Measurements from ENCODE around the gene RAB27A.

GRCh38 chr15:55334371-55334770 is 44.8 kb upstream of the RAB27A start:
- TF ChIP-seq ZBTB21 (CRISPR knock-in tag; IDR thresholded peaks at IDR 0.05; ENCODE audit: borderline replicate concordance) (no peak), CREB1 (CRISPR knock-in tag; IDR thresholded peaks at IDR 0.05) (no peak), CTCF (IDR thresholded peaks at IDR 0.05) (no peak), NR2C2 (CRISPR knock-in tag; IDR thresholded peaks at IDR 0.05) (no peak), E2F5 (CRISPR knock-in tag; IDR thresholded peaks at IDR 0.05) (no peak), ZNF263 (CRISPR knock-in tag; IDR thresholded peaks at IDR 0.05; ENCODE audit: low read depth) (no peak), IRF2 (CRISPR knock-in tag; IDR thresholded peaks at IDR 0.05; ENCODE audit: borderline replicate concordance, low read depth) (no peak), TCF7 (CRISPR knock-in tag; IDR thresholded peaks at IDR 0.05; ENCODE audit: low read depth) (no peak), ATF3 (CRISPR knock-in tag; conservative IDR thresholded peaks at IDR 0.05) (no peak), SP1 (CRISPR knock-in tag; conservative IDR thresholded peaks at IDR 0.05) (no peak), EMX1 (CRISPR knock-in tag; IDR thresholded peaks at IDR 0.05) (no peak), ELF4 (CRISPR knock-in tag; IDR thresholded peaks at IDR 0.05; ENCODE audit: low read depth) (no peak), MAX (CRISPR knock-in tag; IDR thresholded peaks at IDR 0.05) (no peak), NFE2L1 (CRISPR knock-in tag; IDR thresholded peaks at IDR 0.05) (no peak)
